GM10266 (cell line): ENCODE results near the gene ST7L.

Source experiments
- DNase-seq: peaks from one replicate; pipeline ENCODE4 v3.0.0; 2012; ENCODE audit errors: extremely low spot score
- TF ChIP-seq, protein P1 (sequence below): IDR thresholded peaks from 2 replicates; pipeline ENCODE4 v1.5.1; 2012; ENCODE audit warnings: mild to moderate bottlenecking, low read depth; ENCODE audit not compliant: control insufficient read depth, insufficient read depth; ENCODE audit errors: missing control alignments

Gene ST7L

DNA sequence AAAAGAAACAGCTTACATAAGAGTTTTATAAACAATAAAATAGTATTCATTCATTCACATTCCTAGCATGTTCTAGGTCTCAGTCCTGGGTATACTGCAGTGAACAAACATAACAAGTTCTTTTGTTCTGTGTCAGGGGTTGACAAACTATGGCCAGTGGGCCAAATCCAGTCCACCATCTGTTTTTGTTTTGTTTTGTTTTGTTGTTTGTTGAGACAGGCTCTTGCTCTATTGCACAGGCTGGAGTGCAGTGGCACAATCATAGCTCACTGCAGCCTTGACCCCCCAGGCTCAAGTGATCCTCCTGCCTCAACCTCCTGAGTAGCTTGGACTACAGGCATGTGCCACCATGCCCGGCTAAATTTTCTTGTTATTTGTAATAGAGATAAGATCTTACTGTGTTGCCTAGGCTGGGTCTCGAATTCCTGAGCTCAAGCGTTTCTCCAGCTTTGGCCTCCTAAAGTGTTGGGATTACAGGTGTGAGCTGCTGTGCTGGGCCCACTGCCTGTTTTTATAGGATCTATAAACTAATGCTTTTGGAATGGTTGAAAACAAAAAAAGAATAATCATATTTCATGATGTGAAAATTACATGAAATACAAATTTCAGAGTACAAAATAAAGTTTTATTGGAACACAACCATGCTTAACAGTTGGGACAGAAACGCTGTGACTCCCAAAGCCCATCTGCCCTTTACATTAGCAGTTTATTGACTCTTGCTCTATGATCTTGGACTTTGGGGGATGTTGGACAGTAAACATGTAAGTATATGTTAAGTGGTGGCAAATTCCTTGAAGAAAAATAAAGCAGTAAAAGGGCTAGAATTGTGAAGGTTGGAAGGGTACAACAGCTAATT is 18.5 kb upstream of the ST7L start:
- DNase-seq: no peak
- TF ChIP-seq, protein P1, sequence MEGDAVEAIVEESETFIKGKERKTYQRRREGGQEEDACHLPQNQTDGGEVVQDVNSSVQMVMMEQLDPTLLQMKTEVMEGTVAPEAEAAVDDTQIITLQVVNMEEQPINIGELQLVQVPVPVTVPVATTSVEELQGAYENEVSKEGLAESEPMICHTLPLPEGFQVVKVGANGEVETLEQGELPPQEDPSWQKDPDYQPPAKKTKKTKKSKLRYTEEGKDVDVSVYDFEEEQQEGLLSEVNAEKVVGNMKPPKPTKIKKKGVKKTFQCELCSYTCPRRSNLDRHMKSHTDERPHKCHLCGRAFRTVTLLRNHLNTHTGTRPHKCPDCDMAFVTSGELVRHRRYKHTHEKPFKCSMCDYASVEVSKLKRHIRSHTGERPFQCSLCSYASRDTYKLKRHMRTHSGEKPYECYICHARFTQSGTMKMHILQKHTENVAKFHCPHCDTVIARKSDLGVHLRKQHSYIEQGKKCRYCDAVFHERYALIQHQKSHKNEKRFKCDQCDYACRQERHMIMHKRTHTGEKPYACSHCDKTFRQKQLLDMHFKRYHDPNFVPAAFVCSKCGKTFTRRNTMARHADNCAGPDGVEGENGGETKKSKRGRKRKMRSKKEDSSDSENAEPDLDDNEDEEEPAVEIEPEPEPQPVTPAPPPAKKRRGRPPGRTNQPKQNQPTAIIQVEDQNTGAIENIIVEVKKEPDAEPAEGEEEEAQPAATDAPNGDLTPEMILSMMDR: no peak

DNA sequence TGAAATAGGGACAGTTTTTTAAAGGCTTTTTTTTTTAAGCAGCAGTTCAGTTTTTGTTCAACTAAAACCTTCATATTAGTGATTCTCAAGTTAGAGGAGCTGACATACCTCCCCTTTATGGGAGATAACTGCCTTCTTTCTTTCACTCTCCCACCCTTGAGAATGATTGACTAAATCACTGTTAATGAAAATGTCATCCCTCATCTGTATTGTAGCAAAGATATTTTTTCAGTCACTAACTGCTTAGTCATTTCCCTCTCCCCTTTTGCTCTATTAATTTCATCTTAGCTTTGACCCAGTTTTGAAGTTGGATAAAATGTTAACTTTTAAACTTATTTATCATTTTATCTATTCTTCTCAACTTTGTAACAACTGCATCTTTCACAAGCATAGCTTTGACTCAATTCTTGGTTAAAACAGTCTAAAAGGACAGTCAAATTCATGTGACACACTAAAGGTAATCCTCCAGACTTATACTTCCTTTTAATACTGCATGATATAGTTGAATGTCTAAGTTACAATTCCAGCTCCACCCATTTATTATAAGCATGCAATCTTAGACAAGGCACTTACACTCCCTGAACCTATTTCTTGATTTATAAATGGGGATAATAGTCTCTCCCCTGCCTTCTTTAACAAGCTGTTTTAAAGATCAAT is 17.8 kb upstream of the ST7L start:
- no peak for DNase-seq
- TF ChIP-seq, protein P1: no peak

DNA sequence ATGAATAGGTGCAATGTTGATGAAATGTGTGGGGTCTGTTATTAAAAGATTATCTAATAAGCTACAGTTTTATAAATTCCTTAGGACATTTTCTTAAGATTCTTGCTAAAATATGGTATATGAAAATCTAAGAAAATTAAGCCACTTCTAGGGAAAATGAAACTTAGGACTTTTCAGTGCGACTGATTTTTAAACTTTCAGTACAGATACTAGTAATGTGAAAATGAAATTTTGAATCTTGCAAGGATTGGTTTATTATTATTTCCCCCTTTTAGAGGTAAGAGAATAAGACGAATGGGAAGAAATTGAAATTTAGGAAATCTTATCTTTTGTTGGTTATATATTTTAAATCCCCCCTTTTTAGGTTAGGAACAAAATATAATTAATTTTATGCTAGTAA is 17.1 kb upstream of the ST7L start:
- DNase-seq: no peak
- TF ChIP-seq, protein P1: no peak

DNA sequence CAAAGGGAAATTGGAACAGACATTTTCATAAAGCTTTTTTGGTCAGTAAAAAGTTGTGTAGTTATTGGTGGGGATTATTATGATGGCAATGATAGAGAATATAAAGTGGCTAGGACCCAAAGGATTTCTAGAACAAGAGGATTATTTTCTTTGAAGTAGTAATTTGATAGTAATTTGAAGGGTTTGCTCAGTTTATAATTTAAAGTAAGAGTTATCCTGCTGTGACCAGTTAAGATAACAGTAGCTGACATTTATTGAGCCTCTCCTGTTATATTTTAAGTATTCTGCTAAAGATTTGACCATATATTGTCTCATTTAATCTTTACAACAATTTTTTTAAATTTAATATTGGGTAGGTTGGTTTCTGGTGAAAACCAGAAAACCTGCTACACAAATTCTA is 15.4 kb upstream of the ST7L start:
- TF ChIP-seq, protein P1: no peak

DNA sequence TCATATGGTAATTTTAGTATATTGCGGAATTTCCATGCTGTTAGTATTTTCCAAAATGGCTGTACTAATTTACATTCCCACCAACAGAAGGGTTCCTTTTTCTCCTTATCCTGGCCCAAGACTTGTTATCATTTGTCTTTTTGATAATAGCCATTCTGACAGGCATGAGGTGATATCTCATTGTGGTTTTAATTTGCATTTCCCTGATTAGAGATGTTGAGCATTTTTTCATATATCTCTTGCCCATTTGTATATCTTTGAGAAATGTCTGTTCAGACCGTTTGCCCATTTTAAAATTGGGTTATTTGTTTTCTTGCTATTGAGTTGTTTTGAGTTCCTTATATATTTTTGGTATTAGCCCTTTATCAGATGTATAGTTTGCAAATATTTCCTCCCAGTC is 14.7 kb upstream of the ST7L start:
- TF ChIP-seq, protein P1: no peak
- DNase-seq: no peak

More for the DNA sequence above, 15.4 kb upstream of the ST7L start:
- DNase-seq: no peak

DNA sequence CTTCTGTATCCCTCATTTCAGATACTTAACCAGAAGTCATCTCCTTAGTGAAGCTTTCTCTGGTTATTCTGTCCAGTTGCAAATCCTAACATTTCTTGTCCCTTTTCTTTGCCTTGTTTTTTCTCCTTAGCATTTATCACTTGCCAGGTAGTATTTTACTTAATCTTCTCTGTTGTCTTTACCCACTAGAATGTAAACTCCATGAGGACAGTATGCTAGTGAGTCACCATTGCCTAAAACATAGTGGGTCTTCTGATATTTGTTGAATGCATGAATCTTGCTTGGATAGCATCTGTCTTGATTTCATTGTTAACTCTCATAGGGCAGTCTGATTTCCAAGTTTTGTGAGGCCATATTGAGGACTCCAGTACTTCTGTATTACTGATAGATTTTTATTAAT is 10.3 kb upstream of the ST7L start:
- no peak for DNase-seq
- TF ChIP-seq, protein P1: no peak

DNA sequence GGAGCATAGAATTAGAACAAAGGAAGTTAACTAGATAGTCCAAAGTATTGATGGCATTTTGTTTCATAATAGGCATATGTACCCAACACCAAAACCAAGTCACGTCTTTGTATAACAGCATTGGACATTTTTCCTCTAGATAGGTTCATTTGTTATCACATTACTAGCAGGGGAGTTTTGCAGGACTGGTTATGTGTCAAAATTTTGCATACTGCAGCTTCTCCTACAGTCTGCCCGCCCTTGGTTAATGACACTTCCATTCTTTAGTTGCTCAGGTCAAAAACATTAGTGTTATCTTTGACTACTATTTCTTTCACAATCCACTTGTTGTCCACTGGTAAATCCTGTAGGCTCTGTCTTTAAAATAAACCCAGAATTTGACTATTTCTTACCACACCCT is 9.6 kb upstream of the ST7L start:
- DNase-seq: no peak
- TF ChIP-seq, protein P1: no peak
